Measurements from ENCODE around the gene CCR4. TPM values are rescaled to one million over a fixed set of nuclear protein-coding genes. Genes with fewer than 3 reads are reported as not detected.
"Not testable (repeated sequence)": the region's sequence is repeated elsewhere in the genome, so short reads cannot be mapped to it uniquely, and the experiment has no call there.

CCR4 gene
- total RNA-seq, 3 donors from 2014 or later (not counting 1 experiment from before 2014, with no cell fraction given): 0.52 to 2.5 (median 1.4) TPM

DNA sequence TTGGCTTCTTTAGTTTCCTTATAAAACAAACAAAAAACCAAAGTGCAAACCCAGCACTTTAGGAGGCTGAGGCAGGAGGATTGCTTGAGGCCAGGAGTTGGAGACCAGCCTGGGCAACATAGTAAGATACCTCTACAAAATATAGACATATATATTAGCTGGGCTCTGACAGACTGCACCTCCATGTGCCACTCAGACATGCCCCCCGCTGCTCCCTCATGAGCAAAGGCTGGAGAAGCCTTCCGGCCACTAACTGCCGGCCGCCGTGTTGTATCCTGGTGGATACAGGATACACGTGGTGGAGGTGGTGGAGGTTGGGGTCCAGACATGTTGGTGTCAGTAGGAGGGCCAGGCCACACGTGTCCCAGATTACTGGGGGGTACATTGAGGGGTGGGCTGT, 29.4 kb upstream of the CCR4 start:
- H3K27me3 ChIP-seq (ENCODE audit: control insufficient read depth, insufficient read depth, low read length): no peaks in the 10 kb centered on the region
- no peak overlapping the region for H3K27ac ChIP-seq (ENCODE audit: low read length)
- H3K9me3 Mint-ChIP-seq: peaks cover 0 to 2% of the 10 kb centered on the region in 2 donors
- H3K4me1 Mint-ChIP-seq: no peaks in the 10 kb centered on the region
- no peaks in the 10 kb centered on the region for H3K36me3 ChIP-seq (ENCODE audit: control insufficient read depth, insufficient read depth, low read length)
- H3K9me3 ChIP-seq (ENCODE audit: control insufficient read depth, insufficient read depth, low read length): peaks cover 5% of the 10 kb centered on the region
- TF ChIP-seq, protein P1, sequence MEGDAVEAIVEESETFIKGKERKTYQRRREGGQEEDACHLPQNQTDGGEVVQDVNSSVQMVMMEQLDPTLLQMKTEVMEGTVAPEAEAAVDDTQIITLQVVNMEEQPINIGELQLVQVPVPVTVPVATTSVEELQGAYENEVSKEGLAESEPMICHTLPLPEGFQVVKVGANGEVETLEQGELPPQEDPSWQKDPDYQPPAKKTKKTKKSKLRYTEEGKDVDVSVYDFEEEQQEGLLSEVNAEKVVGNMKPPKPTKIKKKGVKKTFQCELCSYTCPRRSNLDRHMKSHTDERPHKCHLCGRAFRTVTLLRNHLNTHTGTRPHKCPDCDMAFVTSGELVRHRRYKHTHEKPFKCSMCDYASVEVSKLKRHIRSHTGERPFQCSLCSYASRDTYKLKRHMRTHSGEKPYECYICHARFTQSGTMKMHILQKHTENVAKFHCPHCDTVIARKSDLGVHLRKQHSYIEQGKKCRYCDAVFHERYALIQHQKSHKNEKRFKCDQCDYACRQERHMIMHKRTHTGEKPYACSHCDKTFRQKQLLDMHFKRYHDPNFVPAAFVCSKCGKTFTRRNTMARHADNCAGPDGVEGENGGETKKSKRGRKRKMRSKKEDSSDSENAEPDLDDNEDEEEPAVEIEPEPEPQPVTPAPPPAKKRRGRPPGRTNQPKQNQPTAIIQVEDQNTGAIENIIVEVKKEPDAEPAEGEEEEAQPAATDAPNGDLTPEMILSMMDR (IDR thresholded peaks at IDR 0.05): no peak
- H3K4me3 Mint-ChIP-seq: no peak overlapping the region
- H3K27me3 Mint-ChIP-seq (ENCODE audit: low read depth in 2 of 2): no peaks in the 10 kb centered on the region
- DNase-seq (no peak), ATAC-seq (no peak)
- WGBS (ENCODE audit: insufficient coverage): 90% methylated on average over 7 of the region's 7 CpGs
- intact Hi-C loops (cut with micrococcal nuclease): no loop called here
- H3K4me3 ChIP-seq (ENCODE audit: low read length): no peak overlapping the region
- no peaks in the 10 kb centered on the region for H3K4me1 ChIP-seq (ENCODE audit: control insufficient read depth, insufficient read depth, low read length)
- H3K36me3 Mint-ChIP-seq: no peaks in the 10 kb centered on the region
- no peak overlapping the region for H3K27ac Mint-ChIP-seq

DNA sequence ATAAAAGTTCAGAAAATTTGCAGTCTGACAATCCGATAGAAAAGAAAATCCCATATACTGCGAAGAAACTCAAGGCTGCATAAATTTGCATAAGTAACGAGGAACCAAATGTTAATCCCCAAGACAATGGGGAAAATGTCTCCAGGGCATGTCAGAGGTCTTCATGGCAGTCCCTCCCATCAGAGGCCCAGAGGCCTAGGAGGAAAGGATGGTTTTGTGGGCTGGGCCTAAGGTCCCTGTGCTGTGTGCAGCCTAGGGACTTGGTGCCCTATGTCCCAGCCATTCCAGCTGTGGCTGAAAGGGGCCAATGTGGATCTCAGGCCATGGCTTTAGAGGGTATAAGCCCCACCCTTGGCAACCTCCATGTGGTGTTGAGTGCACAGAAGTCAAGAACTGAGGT, 21.3 kb upstream of the CCR4 start:
- ATAC-seq: no peak
- Mint-ChIP-seq H3K4me3 (no peak overlapping the region), H3K9me3 (no peaks in the 10 kb centered on the region), H3K4me1 (no peaks in the 10 kb centered on the region), H3K27ac (no peak overlapping the region), H3K36me3 (no peaks in the 10 kb centered on the region), H3K27me3 (ENCODE audit: low read depth in 2 of 2) (no peaks in the 10 kb centered on the region)
- Histone ChIP-seq H3K4me3 (ENCODE audit: low read length) (no peak overlapping the region), H3K27me3 (ENCODE audit: control insufficient read depth, insufficient read depth, low read length) (no peaks in the 10 kb centered on the region), H3K36me3 (ENCODE audit: control insufficient read depth, insufficient read depth, low read length) (no peaks in the 10 kb centered on the region), H3K4me1 (ENCODE audit: control insufficient read depth, insufficient read depth, low read length) (no peaks in the 10 kb centered on the region), H3K9me3 (ENCODE audit: control insufficient read depth, insufficient read depth, low read length) (no peaks in the 10 kb centered on the region), H3K27ac (ENCODE audit: low read length) (no peak overlapping the region)
- TF ChIP-seq, protein P1 (IDR thresholded peaks at IDR 0.05): no peak
- 98% methylated on average over 3 of the region's 3 CpGs for WGBS (ENCODE audit: insufficient coverage)
- intact Hi-C loops (cut with micrococcal nuclease): loop anchor here (5.0 kb wide), 1 partner anchor 418 kb away; no protein-coding TSS in a partner anchor
- no peak for DNase-seq

DNA sequence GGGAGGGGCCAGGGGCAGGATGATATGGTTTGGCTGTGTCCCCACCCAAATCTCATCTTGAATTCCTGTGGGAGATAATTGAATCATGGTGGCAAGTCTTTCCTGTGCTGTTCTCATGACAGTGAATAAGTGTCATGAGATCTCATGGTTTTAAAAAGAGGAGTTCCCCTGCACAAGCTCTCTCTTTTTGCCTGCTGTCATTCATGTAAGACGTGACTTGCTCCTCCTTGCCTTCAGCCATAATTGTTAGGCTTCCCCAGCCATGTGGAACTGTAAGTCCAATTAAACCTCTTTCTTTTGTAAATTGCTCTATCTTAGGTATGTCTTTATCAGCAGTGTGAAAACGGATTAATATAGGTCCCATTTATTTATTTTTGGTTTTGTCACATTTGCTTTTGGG, 20.2 kb upstream of the CCR4 start:
- H3K27me3 ChIP-seq (ENCODE audit: control insufficient read depth, insufficient read depth, low read length); H3K4me1 Mint-ChIP-seq; ATAC-seq; H3K27me3 Mint-ChIP-seq (ENCODE audit: low read depth in 2 of 2); H3K27ac ChIP-seq (ENCODE audit: low read length); H3K27ac Mint-ChIP-seq; H3K9me3 Mint-ChIP-seq; DNase-seq; H3K36me3 ChIP-seq (ENCODE audit: control insufficient read depth, insufficient read depth, low read length); H3K9me3 ChIP-seq (ENCODE audit: control insufficient read depth, insufficient read depth, low read length); H3K4me3 ChIP-seq (ENCODE audit: low read length); H3K4me3 Mint-ChIP-seq; H3K36me3 Mint-ChIP-seq; H3K4me1 ChIP-seq (ENCODE audit: control insufficient read depth, insufficient read depth, low read length): not testable (repeated sequence)
- intact Hi-C loops (cut with micrococcal nuclease): loop anchor here (5.0 kb wide), 1 partner anchor 419 kb away; no protein-coding TSS in a partner anchor
- WGBS (ENCODE audit: insufficient coverage): 89% methylated on average over 2 of the region's 2 CpGs

DNA sequence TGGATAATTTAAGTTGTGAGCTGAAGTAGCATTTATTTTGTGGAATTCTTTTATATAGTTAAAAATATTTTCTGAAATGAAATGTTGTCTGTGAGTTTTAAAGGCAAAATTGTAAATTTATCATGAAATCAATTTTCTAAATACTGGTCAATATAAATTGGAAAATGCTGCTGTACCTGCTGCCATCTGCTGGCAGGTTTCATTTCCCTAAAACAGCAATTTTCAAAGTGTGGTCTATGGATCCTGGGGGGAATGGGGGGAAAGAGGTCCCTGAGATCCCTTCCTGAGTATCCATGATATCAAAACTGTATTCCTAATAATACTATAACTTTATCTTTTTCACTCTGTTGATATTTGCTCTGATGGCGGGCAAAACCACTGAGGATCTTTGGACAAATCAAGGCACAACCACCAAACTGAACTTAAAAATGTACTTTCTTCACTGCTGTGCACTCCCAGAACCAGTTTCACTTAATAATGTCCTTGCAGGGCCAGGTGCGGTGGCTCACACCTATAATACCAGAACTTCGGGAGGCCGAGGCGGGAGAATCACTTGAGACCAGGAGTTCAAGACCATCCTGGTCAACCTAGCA, 17.2 kb upstream of the CCR4 start:
- TF ChIP-seq, protein P1 (IDR thresholded peaks at IDR 0.05): peak; percentile 39
- 85% methylated on average over 5 of the region's 5 CpGs for WGBS (ENCODE audit: insufficient coverage)
- DNase-seq (peak in 1 of 2 donors; percentile 55), ATAC-seq (no peak)
- H3K27ac ChIP-seq (ENCODE audit: low read length): no peak overlapping the region
- H3K4me1 ChIP-seq (ENCODE audit: control insufficient read depth, insufficient read depth, low read length): no peaks in the 10 kb centered on the region
- Mint-ChIP-seq H3K4me3 (no peak overlapping the region), H3K4me1 (no peaks in the 10 kb centered on the region), H3K9me3 (no peaks in the 10 kb centered on the region), H3K27me3 (ENCODE audit: low read depth in 2 of 2) (no peaks in the 10 kb centered on the region), H3K27ac (no peak overlapping the region), H3K36me3 (no peaks in the 10 kb centered on the region)
- no peaks in the 10 kb centered on the region for H3K27me3 ChIP-seq (ENCODE audit: control insufficient read depth, insufficient read depth, low read length)
- no peaks in the 10 kb centered on the region for H3K9me3 ChIP-seq (ENCODE audit: control insufficient read depth, insufficient read depth, low read length)
- intact Hi-C loops (cut with micrococcal nuclease): loop anchor here (2.0 to 5.0 kb wide), 2 partner anchors 201 to 422 kb away; no protein-coding TSS in a partner anchor
- H3K36me3 ChIP-seq (ENCODE audit: control insufficient read depth, insufficient read depth, low read length): no peaks in the 10 kb centered on the region
- no peak overlapping the region for H3K4me3 ChIP-seq (ENCODE audit: low read length)
